OCI-LY1 (cell line): Measurements from ENCODE around the gene NFIL3.

Experiments
- H2AFZ ChIP-seq: fragments of 200-600 bp; sonication (generic), shearing (Covaris generic); 2 replicates; pipeline ENCODE4 v1.6.0; 2014; ENCODE audit warnings: antibody characterized with exemption, mild to moderate bottlenecking, low read length
- H3F3A ChIP-seq: fragments of 200-600 bp; sonication (generic), shearing (Covaris generic); 2 replicates; pipeline ENCODE4 v1.6.0; 2014; ENCODE audit warnings: mild to moderate bottlenecking, antibody characterized with exemption, low read length, moderate library complexity; ENCODE audit not compliant: insufficient read depth
- H3K27ac ChIP-seq: fragments of 200-600 bp; sonication (generic); 2 replicates; pipeline ENCODE4 v1.5.1; 2014; ENCODE audit warnings: low read length, mixed run types, mild to moderate bottlenecking, low read depth; ENCODE audit not compliant: poor library complexity, severe bottlenecking
- H3K27me3 ChIP-seq: fragments of 200-600 bp; sonication (generic); 2 replicates; pipeline ENCODE4 v1.6.0; 2014; ENCODE audit warnings: antibody characterized with exemption, mild to moderate bottlenecking, low read length, moderate library complexity; ENCODE audit not compliant: insufficient read depth
- H3K36me3 ChIP-seq: fragments of 200-600 bp; sonication (generic); 2 replicates; pipeline ENCODE4 v1.6.1; 2014; ENCODE audit warnings: mild to moderate bottlenecking, antibody characterized with exemption, low read length, moderate library complexity, mixed read lengths; ENCODE audit not compliant: insufficient read depth
- H3K4me1 ChIP-seq: fragments of 200-600 bp; sonication (generic); 2 replicates; pipeline ENCODE4 v1.5.1; 2014; ENCODE audit warnings: mild to moderate bottlenecking, low read length, moderate library complexity; ENCODE audit not compliant: insufficient read depth, severe bottlenecking
- H3K4me2 ChIP-seq: fragments of 200-600 bp; sonication (generic), shearing (Covaris generic); 2 replicates; pipeline ENCODE4 v1.6.1; 2014; ENCODE audit warnings: low read length
- H3K4me3 ChIP-seq: fragments of 200-600 bp; sonication (generic); 2 replicates; pipeline ENCODE4 v1.5.1; 2014; ENCODE audit warnings: low read length, low read depth, mild to moderate bottlenecking, mixed read lengths; ENCODE audit not compliant: poor library complexity, severe bottlenecking
- H3K79me2 ChIP-seq: fragments of 200-600 bp; shearing (Covaris generic); 2 replicates; pipeline ENCODE4 v1.6.1; 2016; ENCODE audit warnings: mixed run types, low read length, mixed read lengths; ENCODE audit not compliant: insufficient read depth
- H3K9ac ChIP-seq: fragments of 200-600 bp; sonication (generic), shearing (Covaris generic); 2 replicates; pipeline ENCODE4 v1.6.1; 2014; ENCODE audit warnings: mild to moderate bottlenecking, low read length, mixed read lengths
- H3K9me2 ChIP-seq: fragments of 200-600 bp; sonication (generic), shearing (Covaris generic); 2 replicates; pipeline ENCODE4 v1.6.1; 2014; ENCODE audit warnings: low read depth, mild to moderate bottlenecking, low read length, mixed read lengths
- H3K9me3 ChIP-seq: fragments of 200-600 bp; shearing (Covaris generic); 2 replicates; pipeline ENCODE4 v1.6.1; 2014; ENCODE audit warnings: low read length, mixed read lengths
- H4K20me1 ChIP-seq: fragments of 200-600 bp; sonication (generic), shearing (Covaris generic); 2 replicates; pipeline ENCODE4 v1.6.0; 2016; ENCODE audit warnings: mild to moderate bottlenecking, low read length; ENCODE audit not compliant: insufficient read depth
- CTCF ChIP-seq: fragments of 200-600 bp; sonication (generic), shearing (Covaris generic); IDR thresholded peaks from 2 replicates; pipeline ENCODE4 v1.5.1; 2017; ENCODE audit warnings: mild to moderate bottlenecking, antibody characterized with exemption, low read length, moderate library complexity, mixed read lengths
- EZH2 ChIP-seq: fragments of 200-600 bp; sonication (generic), shearing (Covaris generic); IDR thresholded peaks from 2 replicates; pipeline ENCODE4 v1.8.0; 2017; ENCODE audit warnings: borderline replicate concordance, mixed run types, mild to moderate bottlenecking, antibody characterized with exemption, low read length, moderate library complexity, mixed read lengths

Gene NFIL3

DNA sequence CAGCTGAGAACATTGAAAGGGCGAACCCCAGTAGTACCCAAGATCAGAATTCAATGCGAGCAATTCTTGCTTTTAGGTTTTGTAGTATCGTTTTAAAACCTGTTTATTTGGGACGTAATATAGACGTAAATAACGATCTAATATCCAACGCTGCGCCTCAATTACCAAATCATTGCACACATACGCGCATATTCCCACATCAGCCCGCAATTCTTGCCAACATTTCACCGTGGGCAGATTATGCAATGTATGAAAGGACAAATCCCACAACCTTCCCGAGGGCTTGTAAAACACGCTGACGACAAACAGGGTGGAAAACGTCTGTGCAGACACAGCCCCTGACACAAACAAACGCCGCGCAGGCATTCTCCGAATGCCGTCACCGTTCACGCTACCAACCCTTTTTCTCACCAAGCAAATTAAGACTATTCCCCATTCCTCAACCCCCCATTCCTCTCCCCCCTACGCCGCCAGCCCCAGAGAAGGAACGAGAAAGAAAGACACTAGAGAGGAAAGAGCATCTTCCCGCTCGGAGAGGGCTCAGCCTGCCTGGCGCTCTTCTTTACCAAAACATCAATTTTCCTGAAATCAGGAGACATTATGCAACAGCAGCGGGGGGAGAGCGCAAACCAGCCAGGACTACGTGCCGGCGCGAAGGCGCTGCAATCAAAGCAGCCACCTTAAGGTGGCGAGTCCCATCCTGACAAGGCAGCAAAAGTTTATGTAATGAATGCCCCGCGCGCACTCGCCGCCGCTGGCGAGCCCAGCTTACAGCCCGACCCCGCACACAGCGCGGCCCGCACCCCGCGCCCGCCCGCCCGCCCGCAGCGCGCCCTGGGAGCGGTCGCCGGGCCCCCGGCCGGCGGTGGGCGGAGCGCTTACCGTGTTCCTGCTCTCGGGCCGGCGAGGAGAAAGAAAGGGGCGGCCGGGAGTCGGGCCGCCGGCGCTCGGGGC lies 597 bp downstream of the NFIL3 start:
- Histone ChIP-seq H3K4me3 (peak overlapping the region; percentile 72), H3K27me3 (no peaks in the 10 kb centered on the region), H3K4me1 (peaks cover 32% of the 10 kb centered on the region), H3K9ac (peak overlapping the region; percentile 54; the same call in 1 of the 2 replicates), H3K36me3 (no peaks in the 10 kb centered on the region), H3K9me3 (no peaks in the 10 kb centered on the region), H3K4me2 (peak overlapping the region; percentile 97), H3K9me2 (no peaks in the 10 kb centered on the region), H3F3A (0 out of 2 replicates have a peak, but pooled peaks cover 9% of the 10 kb centered on the region), H3K27ac (no peak overlapping the region), H2AFZ (no peak overlapping the region), H3K79me2 (no peaks in the 10 kb centered on the region), H4K20me1 (no peaks in the 10 kb centered on the region)
- TF ChIP-seq EZH2: no peak
- peak; percentile 18; the same call in 1 of the 2 replicates for TF ChIP-seq CTCF

DNA sequence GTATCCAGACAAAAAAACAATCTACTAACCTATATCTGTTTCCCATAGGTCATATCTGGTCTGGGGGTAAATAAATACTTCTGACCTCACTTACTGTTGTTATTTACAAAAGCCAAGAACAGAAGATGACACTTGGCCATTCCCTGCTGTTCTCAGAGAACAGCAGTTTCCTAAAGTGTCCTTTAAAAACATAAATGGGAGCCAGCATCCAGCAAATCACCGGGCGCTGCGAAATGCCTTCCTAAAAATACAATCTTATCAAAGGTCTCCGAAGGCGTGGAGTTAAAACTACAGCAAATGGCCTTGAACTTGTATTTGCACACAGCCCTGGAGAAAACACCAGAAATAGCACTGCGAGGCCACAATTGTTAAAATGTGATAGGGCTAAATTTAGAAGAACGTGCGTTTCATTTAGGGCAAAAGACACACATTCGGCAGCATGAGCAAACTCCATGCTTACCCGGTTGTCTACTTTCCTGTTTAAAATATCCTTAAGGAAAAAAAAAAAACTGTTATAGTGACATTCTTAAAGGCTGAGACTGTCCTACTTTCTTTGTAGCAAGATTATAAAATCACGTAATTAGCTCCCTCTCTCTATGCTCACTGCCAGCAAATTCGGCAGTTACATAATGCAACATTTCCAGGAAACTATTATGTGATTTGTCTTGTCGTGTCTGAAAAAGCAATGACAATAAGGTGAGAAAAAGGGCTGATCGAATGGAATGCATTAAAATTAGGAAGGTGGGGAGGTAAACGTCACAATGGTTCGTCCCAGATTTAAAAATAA lies 1.5 kb downstream of the NFIL3 start:
- Histone ChIP-seq H2AFZ (no peak overlapping the region), H3K27ac (no peak overlapping the region)
- TF ChIP-seq EZH2: no peak
- TF ChIP-seq CTCF: no peak

GRCh38 chr9:91421128-91421765 lies 2.4 kb downstream of the NFIL3 start:
- H3K9me2 ChIP-seq: no peaks in the 10 kb centered on the region
- H3K79me2 ChIP-seq: no peaks in the 10 kb centered on the region
- H2AFZ ChIP-seq: no peak overlapping the region
- H3F3A ChIP-seq: 0 out of 2 replicates have a peak, but pooled peaks cover 9% of the 10 kb centered on the region
- no peak overlapping the region for H3K9ac ChIP-seq
- no peaks in the 10 kb centered on the region for H3K36me3 ChIP-seq
- peaks cover 32% of the 10 kb centered on the region for H3K4me1 ChIP-seq
- peak; percentile 34; the same call in 1 of the 2 replicates for TF ChIP-seq CTCF
- TF ChIP-seq EZH2: no peak
- no peak overlapping the region for H3K27ac ChIP-seq
- H3K27me3 ChIP-seq: no peaks in the 10 kb centered on the region
- H3K4me2 ChIP-seq: peak overlapping the region; percentile 97; the same call in 1 of the 2 replicates
- H3K9me3 ChIP-seq: no peaks in the 10 kb centered on the region
- H4K20me1 ChIP-seq: no peaks in the 10 kb centered on the region
- H3K4me3 ChIP-seq: no peak overlapping the region

More for the DNA sequence above, 1.5 kb downstream of the NFIL3 start:
- Histone ChIP-seq H3K27me3 (no peaks in the 10 kb centered on the region), H3K4me2 (peak overlapping the region; percentile 97), H3K9me2 (no peaks in the 10 kb centered on the region), H3K4me3 (peak overlapping the region; percentile 72), H3F3A (0 out of 2 replicates have a peak, but pooled peaks cover 9% of the 10 kb centered on the region), H3K36me3 (no peaks in the 10 kb centered on the region), H3K9me3 (no peaks in the 10 kb centered on the region), H3K4me1 (peaks cover 32% of the 10 kb centered on the region), H3K9ac (no peak overlapping the region), H4K20me1 (no peaks in the 10 kb centered on the region), H3K79me2 (no peaks in the 10 kb centered on the region)
